K562 (cell line): Measurements from ENCODE around the gene RGS7BP. TPM values are rescaled to one million over a fixed set of nuclear protein-coding genes. Genes with fewer than 3 reads are reported as not detected.

Experiments
- ASH1L ChIP-seq: fragments of 450-650 bp; IDR thresholded peaks from 2 replicates; pipeline ENCODE4 v1.6.1; 2018; ENCODE audit warnings: borderline replicate concordance, mild to moderate bottlenecking, low read depth; ENCODE audit not compliant: partially characterized antibody
- ELK1 ChIP-seq: sonication (generic); formaldehyde crosslinking; IDR thresholded peaks from 2 replicates; pipeline ENCODE4 v1.8.1; 2022; ENCODE audit warnings: missing genetic modification reagents
- FOXA3 ChIP-seq, 2 experiments: fragments of 450-650 bp in 1 of 2; sonication (generic) in 1 of 2; formaldehyde crosslinking; IDR thresholded peaks in 1 of 2; conservative IDR thresholded peaks in 1 of 2; 2 replicates each; pipeline versions ENCODE4 v1.4.0 to v1.8.0; 2020 to 2022; ENCODE audit warnings: mild to moderate bottlenecking in 2 of 2, missing genetic modification reagents in 1 of 2
- HIVEP1 ChIP-seq: fragments of 250-450 bp; sonication (Bioruptor Pico); IDR thresholded peaks from 2 replicates; pipeline ENCODE4 v1.4.0; 2020; ENCODE audit warnings: mild to moderate bottlenecking
- PTBP1 ChIP-seq: fragments of 200-400 bp; formaldehyde crosslinking; IDR thresholded peaks from 2 replicates; pipeline ENCODE4 v1.6.1; 2017; ENCODE audit warnings: low read depth, low read length
- RBBP5 ChIP-seq: fragments of 200-600 bp; sonication (generic); IDR thresholded peaks from 2 replicates; pipeline ENCODE4 v1.6.1; 2012; ENCODE audit warnings: borderline replicate concordance, mild to moderate bottlenecking, low read length, control low read depth, inconsistent platforms; ENCODE audit not compliant: insufficient read depth, poor library complexity, severe bottlenecking
- SMAD4 ChIP-seq: fragments of 250-450 bp; sonication (Bioruptor Pico); conservative IDR thresholded peaks from 2 replicates; pipeline ENCODE4 v1.8.0; 2021; ENCODE audit warnings: inconsistent platforms, mild to moderate bottlenecking, moderate library complexity
- SMARCC2 ChIP-seq: fragments of 450-650 bp; IDR thresholded peaks from 2 replicates; pipeline ENCODE4 v1.6.1; 2017; ENCODE audit warnings: antibody characterized with exemption, moderate library complexity, mild to moderate bottlenecking, low read depth
- SOX6 ChIP-seq: fragments of 450-650 bp; IDR thresholded peaks from 2 replicates; pipeline ENCODE4 v1.6.1; 2014; ENCODE audit warnings: mild to moderate bottlenecking
- TFAM ChIP-seq: fragments of 250-450 bp; sonication (Bioruptor Pico); conservative IDR thresholded peaks from 2 replicates; pipeline ENCODE4 v1.5.0; 2021; ENCODE audit warnings: mild to moderate bottlenecking, moderate library complexity
- XRCC5 ChIP-seq: fragments of 200-400 bp; formaldehyde crosslinking; IDR thresholded peaks from 2 replicates; pipeline ENCODE4 v1.6.1; 2017; ENCODE audit warnings: low read depth, mild to moderate bottlenecking, low read length
- YBX1 ChIP-seq: fragments of 450-650 bp; IDR thresholded peaks from 2 replicates; pipeline ENCODE4 v1.7.1; 2016; ENCODE audit warnings: mild to moderate bottlenecking
- ZNF253 ChIP-seq: fragments of 250-450 bp; sonication (Bioruptor Pico); conservative IDR thresholded peaks from 2 replicates; pipeline ENCODE4 v1.6.1; 2021; ENCODE audit warnings: mild to moderate bottlenecking
- ZNF318 ChIP-seq, 2 experiments: fragments of 450-650 bp; IDR thresholded peaks; 2 replicates each; pipeline ENCODE4 v1.6.1; 2016; ENCODE audit warnings: mild to moderate bottlenecking in 2 of 2, borderline replicate concordance in 1 of 2, low read depth in 1 of 2, moderate library complexity in 1 of 2
- ZNF445 ChIP-seq: fragments of 250-450 bp; sonication (Bioruptor Pico); IDR thresholded peaks from 2 replicates; pipeline ENCODE4 v1.4.0; 2020; ENCODE audit warnings: low read depth, mild to moderate bottlenecking, moderate library complexity
- polyA plus RNA-seq, 8 experiments: library from polyadenylated mRNA; depleted of rRNA in 4 of 8; stranded (reverse) in 5 of 8; unstranded in 3 of 8; fragments of >200 nt; fragmentation: Nextera tagmentation in 2 of 8; fragmentation: Illumina TruSeq in 1 of 8; extraction: Ambion mirVana in 2 of 8; extraction: Trizol in 1 of 8; gene quantifications; 2 replicates each; pipeline versions ENCODE4 v1.2.1 to v1.2.3, GENCODE V29; 2011 to 2014; ENCODE audit warnings: inconsistent platforms in 1 of 8, missing spikeins in 1 of 8
- total RNA-seq, 7 experiments: library from RNA; depleted of rRNA in 6 of 7; stranded (reverse); fragments of >200 nt in 6 of 7; fragmentation: Illumina TruSeq in 2 of 7; extraction: Trizol in 2 of 7; gene quantifications; 2 replicates each; pipeline versions ENCODE4 v1.2.1 to v1.2.3, GENCODE V29; 2011 to 2021; ENCODE audit warnings: low replicate concordance in 1 of 7
- TF ChIP-seq, protein P1 (sequence below): sonication (generic); formaldehyde crosslinking; IDR thresholded peaks from 2 replicates; pipeline ENCODE4 v1.8.1; 2023; ENCODE audit warnings: mild to moderate bottlenecking, missing genetic modification reagents

Gene RGS7BP
- total and polyA plus RNA-seq, 9 of the 15 experiments (the other 6 are each of a cell fraction or from before 2014, with no cell fraction given) = not detected

GRCh38 chr5:64632251-64632650 is 126.4 kb downstream of the RGS7BP start (continued):
- TF ChIP-seq ZNF318 (IDR thresholded peaks at IDR 0.05; ENCODE audit: borderline replicate concordance in 1 of 2, low read depth in 1 of 2) (no peak), SMAD4 (CRISPR knock-in tag) (no peak), ELK1 (CRISPR knock-in tag) (no peak), TFAM (CRISPR knock-in tag) (no peak), PTBP1 (no peak), ZNF445 (no peak), XRCC5 (no peak), FOXA3 (CRISPR knock-in tag; conservative IDR thresholded peaks at IDR 0.05 in 1 of 2, IDR thresholded peaks at IDR 0.05 in 1 of 2) (no peak), ASH1L (no peak), RBBP5 (no peak), HIVEP1 (CRISPR knock-in tag) (no peak), YBX1 (no peak), ZNF253 (no peak), SOX6 (no peak), SMARCC2 (no peak)
- TF ChIP-seq, protein P1, sequence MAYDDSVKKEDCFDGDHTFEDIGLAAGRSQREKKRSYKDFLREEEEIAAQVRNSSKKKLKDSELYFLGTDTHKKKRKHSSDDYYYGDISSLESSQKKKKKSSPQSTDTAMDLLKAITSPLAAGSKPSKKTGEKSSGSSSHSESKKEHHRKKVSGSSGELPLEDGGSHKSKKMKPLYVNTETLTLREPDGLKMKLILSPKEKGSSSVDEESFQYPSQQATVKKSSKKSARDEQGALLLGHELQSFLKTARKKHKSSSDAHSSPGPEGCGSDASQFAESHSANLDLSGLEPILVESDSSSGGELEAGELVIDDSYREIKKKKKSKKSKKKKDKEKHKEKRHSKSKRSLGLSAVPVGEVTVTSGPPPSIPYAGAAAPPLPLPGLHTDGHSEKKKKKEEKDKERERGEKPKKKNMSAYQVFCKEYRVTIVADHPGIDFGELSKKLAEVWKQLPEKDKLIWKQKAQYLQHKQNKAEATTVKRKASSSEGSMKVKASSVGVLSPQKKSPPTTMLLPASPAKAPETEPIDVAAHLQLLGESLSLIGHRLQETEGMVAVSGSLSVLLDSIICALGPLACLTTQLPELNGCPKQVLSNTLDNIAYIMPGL (CRISPR knock-in tag) = no peak
